Mesodermal cell (in vitro differentiated cells): ENCODE data around the gene DMTF1.

Experiments
- H3K27ac ChIP-seq: 2 replicates; pipeline ENCODE4 v1.7.0; 2013; ENCODE audit warnings: mild to moderate bottlenecking, low read depth, low read length, moderate library complexity; ENCODE audit not compliant: severe bottlenecking
- H3K36me3 ChIP-seq: 2 replicates; pipeline ENCODE4 v1.7.1; 2013; ENCODE audit warnings: mild to moderate bottlenecking, low read length, moderate library complexity; ENCODE audit not compliant: control insufficient read depth, insufficient read depth
- H3K4me1 ChIP-seq: one replicate; pipeline ENCODE4 v1.7.1; 2013; ENCODE audit warnings: mild to moderate bottlenecking, low read length; ENCODE audit not compliant: insufficient read depth, control insufficient read depth, poor library complexity, severe bottlenecking
- H3K4me3 ChIP-seq: 2 replicates; pipeline ENCODE4 v1.7.0; 2013; ENCODE audit warnings: low read length, control low read depth, mild to moderate bottlenecking; ENCODE audit not compliant: insufficient read depth, poor library complexity, severe bottlenecking; ENCODE audit errors: extremely low read depth
- H3K9me3 ChIP-seq: 2 replicates; pipeline ENCODE4 v1.7.1; 2013; ENCODE audit warnings: mild to moderate bottlenecking, low read length, moderate library complexity; ENCODE audit not compliant: control insufficient read depth
- WGBS, 2 experiments: methylation state at CpG; one replicate each; pipeline ENCODE4 v1.1.5; 2013; ENCODE audit warnings: missing lambda C conversion rate in 2 of 2; ENCODE audit not compliant: insufficient coverage in 2 of 2; 5-methylcytosine and 5-hydroxymethylcytosine counted together

The DMTF1 gene

GRCh38 chr7:87159538-87159937, 7.3 kb downstream of the DMTF1 start:
- Histone ChIP-seq H3K27ac (no peak overlapping the region), H3K4me1 (peaks cover 6% of the 10 kb centered on the region), H3K36me3 (peaks cover 44% of the 10 kb centered on the region), H3K9me3 (no peaks in the 10 kb centered on the region), H3K4me3 (no peak overlapping the region)
- no CpG with 5 or more reads among the region's 2 CpGs for WGBS, 2 experiments

DNA sequence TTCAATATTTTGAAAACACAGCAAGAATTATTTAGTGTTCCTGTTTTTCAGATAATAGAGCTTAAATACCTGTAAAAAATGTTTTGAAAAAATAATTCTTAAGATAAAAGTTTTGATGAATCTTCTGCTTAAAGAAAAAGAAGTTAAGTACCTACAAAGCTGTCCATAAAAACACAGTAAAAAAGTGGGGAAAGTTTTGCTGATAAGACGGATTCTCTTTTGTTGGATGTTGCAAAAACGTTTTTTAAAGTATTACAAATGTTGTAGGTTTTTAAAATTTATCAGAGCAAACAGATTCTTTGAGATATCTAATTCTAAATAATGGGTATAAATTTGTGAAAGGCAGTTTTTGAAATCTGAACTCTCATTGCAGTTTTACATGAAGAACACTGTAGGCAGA, 12.2 kb downstream of the DMTF1 start:
- peaks cover 79% of the 10 kb centered on the region for H3K36me3 ChIP-seq

DNA sequence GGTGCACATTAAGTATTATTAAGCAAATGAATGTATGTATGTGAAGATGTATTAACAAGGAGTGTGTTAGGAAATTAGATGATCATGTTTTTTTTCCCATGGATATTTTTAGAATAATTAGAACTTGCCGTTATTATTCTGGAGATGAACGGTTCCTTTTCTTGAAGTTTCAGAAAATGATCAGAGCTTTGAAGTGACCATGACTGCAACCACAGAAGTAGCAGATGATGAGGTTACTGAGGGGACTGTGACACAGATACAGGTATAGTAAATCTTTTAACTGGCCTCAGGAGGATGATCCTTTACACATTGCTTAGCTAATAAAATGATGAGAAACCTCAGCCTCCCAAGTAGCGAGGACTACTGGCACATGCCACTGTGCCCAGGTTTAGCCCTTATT, 18.6 kb downstream of the DMTF1 start:
- 95% methylated on average over 2 of the region's 3 CpGs for WGBS, 2 experiments
- H3K4me1 ChIP-seq: no peaks in the 10 kb centered on the region
- no peak overlapping the region for H3K4me3 ChIP-seq
- no peaks in the 10 kb centered on the region for H3K9me3 ChIP-seq
- H3K27ac ChIP-seq: no peak overlapping the region
- H3K36me3 ChIP-seq: peaks cover 87% of the 10 kb centered on the region

More for the DNA sequence above, 12.2 kb downstream of the DMTF1 start:
- no peak overlapping the region for H3K27ac ChIP-seq
- H3K9me3 ChIP-seq: no peaks in the 10 kb centered on the region
- H3K4me1 ChIP-seq: no peaks in the 10 kb centered on the region
- no peak overlapping the region for H3K4me3 ChIP-seq
- whole genome bisulfite sequencing, 2 experiments: 92% methylated on average over 2 of the region's 2 CpGs; no CpG with 5 or more reads in 1 of the 2 experiments

- Histone ChIP-seq H3K27ac (no peak overlapping the region), H3K9me3 (no peaks in the 10 kb centered on the region), H3K4me3 (no peak overlapping the region), H3K4me1 (no peaks in the 10 kb centered on the region), H3K36me3 (peaks cover 87% of the 10 kb centered on the region)
Observed at GRCh38 chr7:87171282-87171934, 19.2 kb downstream of the DMTF1 start.

DNA sequence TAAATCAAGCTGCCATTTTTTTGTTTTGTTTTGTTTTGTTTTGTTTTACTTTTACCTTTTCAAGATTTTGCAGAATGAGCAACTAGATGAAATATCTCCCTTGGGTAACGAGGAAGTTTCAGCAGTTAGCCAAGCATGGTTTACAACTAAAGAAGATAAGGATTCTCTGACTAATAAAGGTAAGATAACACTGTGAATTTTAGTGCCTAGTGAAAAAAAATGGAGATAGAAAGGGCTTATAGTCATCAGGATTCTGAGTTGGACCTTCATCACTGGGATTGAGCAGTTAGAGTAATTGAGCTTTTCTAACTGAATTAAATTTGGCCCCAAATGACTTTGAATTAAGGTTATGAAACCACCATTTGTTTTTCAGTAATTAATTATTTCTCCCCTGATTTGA, 21.2 kb downstream of the DMTF1 start:
- H3K36me3 ChIP-seq: peaks cover 79% of the 10 kb centered on the region
- no peaks in the 10 kb centered on the region for H3K9me3 ChIP-seq
- H3K27ac ChIP-seq: no peak overlapping the region
- 83% methylated on average over 1 of the region's 1 CpG; no CpG with 5 or more reads in 1 of the 2 experiments for WGBS, 2 experiments
- no peak overlapping the region for H3K4me3 ChIP-seq
- no peaks in the 10 kb centered on the region for H3K4me1 ChIP-seq

- H3K4me3 ChIP-seq: no peak overlapping the region
- no peaks in the 10 kb centered on the region for H3K4me1 ChIP-seq
- no peak overlapping the region for H3K27ac ChIP-seq
- peaks cover 62% of the 10 kb centered on the region for H3K36me3 ChIP-seq
- no CpG with 5 or more reads among the region's 4 CpGs for WGBS, 2 experiments
- H3K9me3 ChIP-seq: no peaks in the 10 kb centered on the region
Observed at GRCh38 chr7:87178320-87178719, 26.1 kb downstream of the DMTF1 start.

DNA sequence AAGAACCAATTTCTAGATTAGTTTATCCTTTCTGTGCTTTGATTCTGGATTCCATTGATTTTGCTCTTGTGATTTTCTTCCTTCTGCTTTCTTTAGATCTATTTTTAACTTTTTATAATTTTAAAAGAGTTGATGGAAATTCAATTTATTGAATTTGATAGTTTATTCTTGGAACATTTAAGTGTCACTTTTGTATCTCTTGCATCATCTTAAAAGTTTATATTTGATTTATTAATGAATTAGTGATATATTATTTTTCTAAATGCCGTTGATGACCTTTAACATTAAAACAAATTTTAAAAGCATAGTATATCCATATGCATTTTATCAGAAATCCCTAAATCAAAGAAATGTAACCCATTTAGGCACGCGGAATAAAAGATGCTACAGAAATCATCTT, 26.9 kb downstream of the DMTF1 start:
- no peaks in the 10 kb centered on the region for H3K9me3 ChIP-seq
- H3K4me1 ChIP-seq: no peaks in the 10 kb centered on the region
- H3K4me3 ChIP-seq: no peak overlapping the region
- H3K27ac ChIP-seq: no peak overlapping the region
- no CpG with 5 or more reads among the region's 3 CpGs for WGBS, 2 experiments
- H3K36me3 ChIP-seq: peaks cover 63% of the 10 kb centered on the region

DNA sequence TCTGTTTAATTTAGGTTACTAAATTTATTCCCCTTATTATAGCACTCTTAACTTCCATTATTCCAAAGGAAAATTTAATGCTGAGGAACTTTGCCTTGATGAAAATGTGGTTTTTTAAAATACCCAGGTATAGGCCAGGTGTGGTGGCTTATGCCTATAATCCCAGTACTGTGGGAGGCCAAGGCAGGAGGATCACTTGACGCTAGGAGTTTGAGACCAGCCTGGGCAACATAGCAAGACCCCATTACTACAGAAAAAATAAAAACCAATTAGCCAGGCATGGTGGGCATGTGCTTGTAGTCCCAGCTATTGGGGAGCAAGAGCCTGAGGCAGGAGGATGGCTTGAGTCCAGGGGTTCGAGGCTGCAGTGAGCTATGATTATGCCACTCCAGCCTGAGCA, 34.9 kb downstream of the DMTF1 start:
- no peaks in the 10 kb centered on the region for H3K4me1 ChIP-seq
- no peak overlapping the region for H3K4me3 ChIP-seq
- H3K27ac ChIP-seq: no peak overlapping the region
- H3K9me3 ChIP-seq: no peaks in the 10 kb centered on the region
- H3K36me3 ChIP-seq: peaks cover 96% of the 10 kb centered on the region
- WGBS, 2 experiments: 100% methylated on average over 1 of the region's 2 CpGs; no CpG with 5 or more reads in 1 of the 2 experiments

GRCh38 chr7:87188930-87189329, 36.7 kb downstream of the DMTF1 start:
- no peak overlapping the region for H3K27ac ChIP-seq
- no peaks in the 10 kb centered on the region for H3K9me3 ChIP-seq
- H3K36me3 ChIP-seq: peaks cover 92% of the 10 kb centered on the region
- H3K4me3 ChIP-seq: no peak overlapping the region
- 100% methylated on average over 1 to 2 of the region's 2 CpGs for WGBS, 2 experiments
- no peaks in the 10 kb centered on the region for H3K4me1 ChIP-seq

GRCh38 chr7:87190783-87191182, 38.5 kb downstream of the DMTF1 start:
- peaks cover 92% of the 10 kb centered on the region for H3K36me3 ChIP-seq
- no peak overlapping the region for H3K4me3 ChIP-seq
- WGBS, 2 experiments: 88 to 100% methylated on average over 1 of the region's 3 CpGs
- H3K9me3 ChIP-seq: no peaks in the 10 kb centered on the region
- H3K4me1 ChIP-seq: no peaks in the 10 kb centered on the region
- H3K27ac ChIP-seq: no peak overlapping the region

DNA sequence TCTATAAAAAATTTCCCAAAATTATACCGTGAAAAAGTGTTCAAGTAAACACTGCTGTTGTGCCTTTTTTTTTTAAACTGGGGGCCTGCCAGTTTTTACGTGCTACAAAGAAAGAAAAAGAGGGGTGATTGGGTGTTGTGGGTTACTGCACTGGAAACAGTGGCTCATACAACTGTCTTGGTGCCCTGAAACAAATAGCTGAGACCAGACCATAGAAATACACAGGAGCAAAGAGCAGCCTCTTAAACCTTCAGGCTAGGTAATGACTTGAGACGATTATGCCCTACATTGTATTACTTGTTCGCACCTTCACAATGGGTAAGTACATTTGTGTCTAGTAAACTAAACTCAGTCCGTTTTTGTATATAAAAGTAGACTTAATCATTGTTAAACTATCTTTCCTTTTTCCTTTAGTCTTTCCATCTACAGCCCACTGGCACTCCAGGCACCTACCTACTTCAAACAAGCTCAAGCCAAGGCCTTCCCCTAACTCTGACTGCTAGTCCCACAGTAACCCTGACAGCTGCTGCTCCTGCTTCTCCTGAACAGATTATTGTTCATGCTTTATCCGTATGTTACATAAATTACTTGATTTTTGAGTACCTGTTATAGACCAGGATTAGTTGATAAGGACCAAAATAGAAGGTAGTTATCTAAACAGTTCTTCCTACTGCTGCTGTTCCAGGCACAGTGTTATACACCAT, 40.7 kb downstream of the DMTF1 start:
- H3K36me3 ChIP-seq: peaks cover 91% of the 10 kb centered on the region

More for the DNA sequence above, 40.7 kb downstream of the DMTF1 start:
- H3K27ac ChIP-seq: no peak overlapping the region
- no peaks in the 10 kb centered on the region for H3K4me1 ChIP-seq
- no peaks in the 10 kb centered on the region for H3K9me3 ChIP-seq
- H3K4me3 ChIP-seq: no peak overlapping the region
- 91 to 94% methylated on average over 2 to 3 of the region's 6 CpGs for WGBS, 2 experiments
